ENCODE data around the gene MYO18A.
"Not testable (repeated sequence)": the region's sequence is repeated elsewhere in the genome, so short reads cannot be mapped to it uniquely, and the experiment has no call there.

MYO18A gene

DNA sequence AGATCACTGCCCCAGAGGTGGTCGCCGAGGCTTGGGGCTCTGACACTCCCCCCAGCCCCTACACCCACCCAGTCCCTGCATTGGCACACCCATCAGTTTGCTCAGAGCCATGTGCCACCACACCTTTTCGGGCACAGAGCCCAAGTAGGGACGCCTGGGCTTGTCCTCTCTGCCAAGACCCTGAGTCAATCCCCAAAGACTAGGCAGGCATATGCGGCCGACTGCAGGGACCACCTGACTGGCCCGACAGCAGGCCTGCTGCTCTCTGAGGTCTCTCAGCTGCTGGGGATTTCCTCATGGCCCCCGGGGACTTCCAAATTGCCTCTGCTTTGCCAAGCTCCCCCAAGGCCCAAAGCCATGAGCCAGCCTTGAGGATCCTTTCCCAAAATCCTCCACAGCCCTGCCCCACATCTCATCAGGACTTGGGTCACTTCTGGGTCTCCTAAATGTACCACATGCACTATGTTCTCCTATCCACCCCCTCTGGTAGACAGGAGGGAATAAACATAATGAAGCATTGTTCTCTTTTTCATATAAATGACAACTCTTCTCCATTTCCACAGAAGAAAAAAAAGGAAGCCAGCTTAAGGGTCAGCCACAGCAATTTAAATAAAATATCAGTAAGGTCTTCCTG is 30.6 kb downstream of the MYO18A start:
- no peak for DNase-seq (ENCODE audit: low spot score)

DNA sequence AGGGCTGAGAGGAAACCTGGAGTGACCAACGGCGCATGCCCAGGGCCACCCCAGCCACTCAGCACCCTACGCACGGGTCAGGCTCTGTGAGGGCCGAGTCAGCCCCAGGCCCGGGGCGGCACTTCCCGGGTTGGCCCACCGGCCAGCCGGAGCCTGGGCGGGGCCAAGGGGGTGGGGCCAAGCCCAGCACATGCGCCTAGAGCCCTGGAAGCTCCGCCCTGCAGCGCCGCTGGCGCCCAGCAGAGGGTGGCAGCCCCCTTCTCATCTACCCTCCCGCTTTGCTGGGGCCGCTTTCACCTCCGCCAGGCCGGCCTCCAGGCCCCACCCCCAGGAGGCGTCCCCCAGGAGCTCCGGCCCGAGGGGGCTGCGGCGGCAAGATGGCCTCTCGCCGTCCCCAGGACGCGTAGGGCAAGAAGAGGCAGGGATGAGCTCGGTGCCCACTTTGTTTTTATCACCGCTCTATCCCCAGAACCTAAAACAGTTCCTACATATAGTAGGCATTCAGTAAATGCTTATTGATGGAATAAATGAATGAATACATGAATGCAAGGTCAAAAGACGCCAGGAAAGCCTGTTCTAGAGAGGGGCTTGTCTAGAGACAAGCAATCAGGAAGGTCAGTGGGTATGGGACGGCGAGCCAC is 31.3 kb downstream of the MYO18A start:
- DNase-seq (ENCODE audit: low spot score): peak; percentile 92

DNA sequence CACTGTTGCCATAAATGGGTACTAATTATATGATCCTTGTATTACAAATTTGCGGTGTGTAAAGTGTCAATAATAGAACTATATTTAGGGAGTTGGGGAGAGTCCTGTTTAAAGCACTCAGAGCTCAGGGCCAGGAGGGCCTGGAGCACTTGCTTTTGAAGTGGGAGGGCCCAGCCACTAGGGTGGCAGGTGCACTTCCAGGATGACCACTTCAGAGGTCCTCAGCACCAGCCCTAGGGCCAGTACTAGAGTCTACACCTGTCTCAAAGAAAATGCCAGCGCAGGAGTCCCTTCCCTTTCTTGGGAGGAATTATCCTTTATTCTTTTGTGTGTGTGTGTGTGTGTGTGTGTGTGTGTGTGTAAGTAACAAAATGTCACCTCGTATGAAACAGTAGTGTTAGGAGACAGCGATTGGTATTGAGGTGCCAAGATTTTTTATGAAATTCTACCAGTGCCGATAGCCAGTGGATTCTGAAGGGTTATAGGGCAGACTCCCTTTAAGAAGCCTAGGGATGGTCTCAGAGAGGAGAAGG is 31.9 kb downstream of the MYO18A start:
- no peak for DNase-seq (ENCODE audit: low spot score)

DNA sequence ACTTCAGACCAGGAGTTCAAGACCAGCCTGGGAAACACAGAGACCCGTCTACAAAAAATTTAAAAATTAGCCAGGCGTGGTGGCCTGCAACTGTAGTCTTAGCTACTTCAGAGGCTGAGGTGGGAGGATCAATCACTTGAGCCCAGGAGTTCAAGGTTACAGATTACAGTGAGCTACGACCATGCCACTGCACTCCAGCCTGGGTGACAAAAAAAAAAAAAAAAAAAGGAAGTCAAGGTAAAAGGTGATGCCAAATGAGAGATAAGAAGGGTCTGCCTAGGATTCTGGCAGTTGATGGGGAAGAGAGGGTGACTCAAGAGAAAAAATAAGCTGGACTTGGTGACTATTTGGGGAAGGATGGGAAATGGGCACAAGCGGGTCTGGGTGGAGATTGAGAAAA is 32.5 kb downstream of the MYO18A start:
- DNase-seq (ENCODE audit: low spot score): no peak

DNA sequence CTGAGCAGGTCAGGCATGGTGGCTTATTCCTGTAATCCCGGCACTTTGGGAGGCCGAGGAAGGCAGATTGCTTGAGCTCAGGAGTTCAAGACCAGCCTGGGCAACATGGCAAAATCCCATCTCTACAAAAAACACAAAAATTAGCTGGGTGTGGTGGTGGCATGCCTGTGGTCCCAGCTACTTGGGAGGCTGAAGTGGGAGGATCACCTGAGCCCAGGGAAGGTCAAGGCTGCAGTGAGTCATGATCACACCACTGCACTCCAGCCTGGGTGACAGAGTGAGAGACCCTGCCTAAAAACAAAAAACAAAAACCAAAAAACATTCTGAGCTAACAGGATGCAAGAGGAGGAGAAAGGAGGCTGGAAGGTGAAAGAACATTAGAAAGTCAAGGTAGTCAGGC is 33.0 kb downstream of the MYO18A start:
- DNase-seq (ENCODE audit: low spot score): not testable (repeated sequence)

DNA sequence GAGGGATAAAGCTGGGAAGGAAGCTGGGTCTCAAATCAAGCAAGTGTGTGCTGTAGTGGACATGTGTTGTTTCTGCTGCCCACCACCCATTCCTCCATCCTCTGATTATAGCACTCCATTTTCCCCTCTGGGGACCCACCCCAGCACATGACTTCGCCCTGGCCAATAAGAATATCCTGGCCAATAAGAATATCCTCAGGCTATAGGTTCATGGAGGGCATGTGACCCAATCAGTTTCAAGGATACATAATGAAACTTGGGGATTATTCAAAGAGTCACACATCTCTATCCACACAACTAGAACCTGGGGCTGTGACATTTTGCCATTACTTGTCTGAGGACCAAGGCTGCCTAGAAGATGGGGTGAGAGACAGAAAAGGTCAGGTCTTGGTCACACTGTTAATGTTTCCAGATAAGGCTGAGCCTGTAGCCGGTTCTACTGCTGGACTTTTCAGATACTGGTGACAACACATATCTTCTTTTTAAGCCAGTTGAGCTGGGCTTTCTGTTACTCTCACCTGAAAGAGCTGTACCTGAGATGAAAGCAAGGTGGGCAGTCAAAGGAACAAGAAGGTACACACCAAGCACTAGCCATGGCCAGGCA is 33.7 kb downstream of the MYO18A start:
- no peak for DNase-seq (ENCODE audit: low spot score)

DNA sequence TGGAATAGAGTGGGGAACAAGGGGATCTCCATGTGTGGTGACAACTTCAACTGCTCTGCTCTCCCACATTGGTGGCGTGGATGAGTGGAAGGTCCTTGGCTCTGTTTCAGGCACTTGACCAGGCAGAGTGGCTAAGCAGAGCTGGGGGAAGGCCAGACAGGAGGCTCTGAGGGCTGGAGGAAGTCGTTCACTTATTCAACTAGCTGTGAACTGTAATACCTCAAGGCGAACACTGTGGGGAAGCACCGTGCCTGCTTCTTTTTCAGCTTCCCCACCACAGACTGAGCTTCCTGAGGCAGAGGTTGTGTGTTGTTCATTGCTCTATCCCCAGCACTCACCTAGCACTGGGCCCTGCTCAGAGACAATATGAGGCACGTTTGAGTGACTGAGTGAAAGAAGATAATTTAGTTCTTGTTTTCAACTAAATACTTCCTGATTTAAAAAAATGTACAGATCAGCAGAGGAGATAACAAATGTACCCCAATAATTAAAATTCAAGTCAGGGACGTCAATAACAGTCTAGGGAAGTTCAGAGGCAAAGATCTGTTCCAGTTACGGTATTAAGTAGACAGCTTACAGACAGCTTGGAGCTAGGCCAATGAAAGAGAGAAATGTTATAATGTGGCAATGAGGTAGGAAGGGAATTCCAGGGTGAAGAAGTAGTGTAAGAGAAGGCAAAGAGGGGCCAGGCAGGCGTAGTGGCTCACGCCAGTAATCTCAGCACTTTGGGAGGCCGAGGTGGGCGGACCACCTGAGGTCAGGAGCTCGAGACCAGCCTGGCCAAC is 34.7 kb downstream of the MYO18A start:
- peak; percentile 73 for DNase-seq (ENCODE audit: low spot score)

DNA sequence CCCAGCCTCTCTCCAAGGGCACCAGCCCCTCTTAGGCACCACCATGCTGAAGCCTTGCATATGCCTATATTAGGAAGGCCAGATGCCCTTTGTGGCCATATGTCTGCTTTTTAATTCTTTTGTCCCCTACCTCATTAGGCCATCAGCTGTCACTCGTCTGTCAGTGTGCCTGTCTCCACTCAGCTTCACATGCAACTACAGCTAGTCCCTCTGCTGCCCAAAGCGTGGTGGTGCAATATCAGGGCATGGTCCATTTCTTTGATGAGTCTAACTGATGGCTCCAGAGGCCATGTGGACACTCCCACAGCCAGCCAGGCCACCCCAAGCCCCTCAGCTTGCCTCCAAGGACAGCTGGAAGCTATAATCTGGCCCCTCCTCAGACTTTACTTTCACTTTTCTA is 36.3 kb downstream of the MYO18A start:
- no peak for DNase-seq (ENCODE audit: low spot score)

DNA sequence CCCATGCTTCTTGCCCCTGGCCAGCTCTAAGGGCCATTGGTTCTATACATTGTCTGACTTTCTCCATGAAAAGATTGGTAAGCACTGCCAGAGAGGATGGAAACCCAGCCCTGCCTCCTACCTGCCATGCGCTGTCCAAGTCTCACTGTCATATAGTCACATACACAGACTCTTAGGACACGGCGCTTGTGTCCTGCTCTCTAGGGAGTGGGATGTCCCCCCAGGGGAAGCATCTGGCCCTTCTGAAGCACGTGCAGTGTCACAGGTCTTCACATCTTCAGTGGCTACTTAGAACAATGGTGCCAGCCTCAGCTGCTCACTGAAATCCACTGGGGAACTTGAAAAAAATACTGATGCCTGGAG is 38.7 kb downstream of the MYO18A start:
- DNase-seq (ENCODE audit: low spot score): no peak

DNA sequence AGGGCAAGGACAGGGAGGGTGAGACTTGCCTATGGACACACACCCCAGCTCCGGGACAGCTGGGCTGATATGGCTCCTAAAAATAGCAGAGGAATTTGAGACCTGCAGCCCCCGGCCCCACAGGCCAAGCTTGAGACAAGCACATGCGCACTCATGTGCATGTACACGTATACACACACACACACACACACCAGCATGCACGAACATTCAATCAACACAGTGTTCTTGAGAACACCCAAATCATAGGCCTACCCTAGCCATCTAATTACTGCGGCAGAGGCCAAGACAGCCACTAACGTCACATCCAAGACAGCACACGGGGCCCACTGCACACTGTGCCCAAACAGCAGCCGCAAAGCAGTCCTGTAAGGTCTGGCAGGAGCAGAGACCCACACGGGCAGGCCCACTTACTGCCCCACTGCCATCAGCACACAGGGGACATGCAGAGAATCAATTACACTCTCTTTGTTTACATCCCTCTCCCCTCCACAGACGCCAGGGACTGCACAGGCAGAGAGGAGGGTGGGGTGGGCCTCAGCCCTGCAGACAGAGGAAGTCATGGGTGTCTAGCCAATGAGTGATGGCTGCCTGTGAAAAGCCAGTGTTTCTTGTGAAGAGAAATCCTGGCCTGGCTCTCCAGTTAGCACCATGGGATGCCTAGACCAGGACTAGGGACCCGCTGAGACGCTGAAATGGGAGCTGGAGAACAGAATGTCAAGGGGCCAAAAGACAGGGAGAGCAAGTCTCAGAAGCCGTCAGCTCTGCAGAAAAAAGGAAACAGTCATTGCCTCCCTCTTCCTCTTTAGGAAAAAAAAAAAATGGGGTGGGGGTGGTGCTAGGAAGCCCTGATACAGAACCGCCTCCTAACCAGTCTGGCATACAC is 39.3 kb downstream of the MYO18A start:
- DNase-seq (ENCODE audit: low spot score): no peak

DNA sequence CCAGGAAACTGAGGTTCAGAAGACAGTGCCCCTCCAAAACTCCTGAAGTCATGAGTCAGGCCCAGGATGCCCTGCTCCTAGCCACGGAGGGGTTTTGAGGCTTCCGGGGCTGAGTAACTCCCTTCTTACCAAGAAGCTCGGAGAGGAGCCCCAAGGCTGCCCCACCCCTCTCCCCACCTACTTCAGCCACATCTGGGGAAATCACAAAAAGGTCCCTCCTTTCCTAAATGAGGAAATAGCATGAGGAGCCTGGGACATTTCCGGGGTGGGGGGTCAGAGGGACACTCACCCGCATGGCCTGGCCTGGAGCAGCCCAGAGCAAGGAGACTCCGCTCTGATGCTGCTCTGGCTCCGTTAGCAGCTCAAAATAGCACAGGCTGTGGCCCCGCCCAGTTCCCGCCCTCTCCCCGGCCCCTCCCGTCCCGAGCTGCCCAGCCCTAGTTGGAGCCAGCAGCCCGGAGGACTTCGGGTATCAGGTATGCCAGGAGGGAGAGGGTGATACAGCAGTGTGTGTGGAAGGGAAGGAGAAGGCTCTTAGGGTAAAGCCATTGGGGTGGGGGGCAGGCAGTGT is 40.1 kb downstream of the MYO18A start:
- DNase-seq (ENCODE audit: low spot score): peak; percentile 83

DNA sequence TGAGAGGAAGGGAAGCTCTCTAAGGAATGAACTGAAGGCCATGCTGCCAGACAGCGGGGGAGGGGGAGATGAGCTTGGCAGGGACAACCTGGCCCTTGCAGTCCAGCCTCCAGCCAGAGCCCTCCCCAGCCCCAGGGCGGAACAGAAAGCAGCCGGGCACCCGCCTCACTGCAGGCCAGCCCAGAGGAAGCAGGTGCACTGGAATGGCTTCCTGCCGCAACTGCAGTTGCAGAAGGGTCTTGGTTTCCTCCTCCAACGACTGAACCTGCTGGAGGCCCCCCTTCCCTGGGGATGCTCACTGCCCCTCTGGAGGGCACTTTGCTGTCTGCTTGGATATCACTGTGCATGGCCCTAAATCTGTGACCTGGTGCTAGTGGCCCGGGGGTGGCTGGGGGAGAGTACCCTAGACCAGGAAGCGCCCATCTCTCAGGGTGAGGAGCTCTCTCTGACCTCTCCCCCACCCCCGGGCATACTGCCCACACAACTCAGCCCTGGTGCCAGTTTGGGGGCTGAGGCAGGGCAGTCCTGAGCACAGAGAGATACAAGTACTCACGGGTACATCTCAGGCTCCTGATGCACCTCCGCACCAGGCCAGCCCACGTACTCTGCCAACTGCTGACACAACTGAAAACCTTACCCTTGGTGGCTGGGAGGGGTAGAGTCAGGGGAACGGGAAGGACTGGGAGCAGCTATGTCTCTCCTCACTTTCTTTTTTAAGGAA is 41.1 kb downstream of the MYO18A start:
- no peak for DNase-seq (ENCODE audit: low spot score)

DNA sequence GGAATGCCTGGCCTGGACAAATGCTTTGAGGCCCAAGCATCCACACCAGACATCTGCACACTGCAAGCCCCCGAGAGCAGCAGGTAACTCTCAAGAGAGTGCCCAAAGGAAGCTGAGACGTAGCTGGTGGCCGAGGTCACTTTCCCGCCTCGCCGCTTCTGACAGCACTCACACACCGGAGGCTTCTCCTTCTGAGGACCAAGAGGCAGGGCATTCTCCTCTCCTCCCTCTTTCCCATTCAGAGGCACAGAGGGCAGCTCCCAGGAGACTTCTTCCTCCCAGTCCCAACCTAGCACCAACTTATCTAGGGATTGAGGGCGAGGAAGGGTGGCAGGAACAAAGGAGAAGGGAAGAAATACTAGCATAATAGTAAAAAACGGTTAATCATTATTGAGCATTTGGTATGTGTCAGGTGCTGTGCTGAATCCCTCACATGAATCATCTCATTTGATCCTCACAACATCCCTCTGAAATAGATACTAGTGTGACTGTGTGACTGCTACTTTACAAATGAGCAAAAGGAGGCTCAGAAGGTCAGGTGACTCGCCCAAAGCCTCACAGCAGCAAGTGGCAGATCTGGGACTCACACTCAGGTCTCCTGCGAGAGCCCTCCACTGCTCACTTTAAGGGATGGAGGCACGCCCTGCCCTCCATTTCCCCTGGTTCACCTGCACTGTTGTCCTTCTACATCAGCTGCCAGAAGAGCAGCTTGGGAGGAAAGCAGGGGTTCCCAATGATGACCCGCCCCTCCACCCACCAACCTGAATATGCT is 41.8 kb downstream of the MYO18A start:
- DNase-seq (ENCODE audit: low spot score): no peak

DNA sequence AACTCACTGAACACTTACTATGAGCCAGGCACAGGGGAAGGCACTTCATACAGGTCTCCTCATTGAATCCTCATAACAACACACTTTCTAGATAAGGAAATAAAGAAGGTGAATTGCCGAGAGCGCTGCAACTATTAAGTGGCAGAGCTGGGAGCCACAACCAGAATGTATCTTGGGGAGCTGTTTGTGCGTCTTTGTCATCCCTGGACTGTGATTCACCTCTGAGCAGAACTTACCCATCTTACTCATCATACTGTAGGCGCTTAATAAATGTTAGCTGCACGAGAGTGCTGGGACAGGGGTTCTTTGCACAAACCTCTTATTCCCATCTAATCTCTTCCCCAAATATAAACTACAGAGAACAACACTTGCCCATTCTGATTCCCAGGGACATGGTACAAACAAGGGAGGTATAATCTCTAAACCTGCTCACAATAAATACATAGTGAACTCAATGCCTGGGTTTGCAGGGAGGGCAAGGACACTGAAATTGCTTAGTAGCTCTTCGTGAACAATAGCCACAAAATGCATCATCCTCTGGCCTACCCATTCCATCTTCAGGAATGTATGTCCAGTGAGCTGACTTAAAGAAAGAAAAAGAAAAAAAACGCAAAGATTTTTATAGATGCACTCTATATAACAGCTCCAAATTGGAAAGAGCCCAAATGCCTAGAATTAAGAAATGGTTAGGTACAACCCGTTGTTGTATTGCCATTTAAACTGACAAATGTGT is 43.0 kb downstream of the MYO18A start:
- no peak for DNase-seq (ENCODE audit: low spot score)

DNA sequence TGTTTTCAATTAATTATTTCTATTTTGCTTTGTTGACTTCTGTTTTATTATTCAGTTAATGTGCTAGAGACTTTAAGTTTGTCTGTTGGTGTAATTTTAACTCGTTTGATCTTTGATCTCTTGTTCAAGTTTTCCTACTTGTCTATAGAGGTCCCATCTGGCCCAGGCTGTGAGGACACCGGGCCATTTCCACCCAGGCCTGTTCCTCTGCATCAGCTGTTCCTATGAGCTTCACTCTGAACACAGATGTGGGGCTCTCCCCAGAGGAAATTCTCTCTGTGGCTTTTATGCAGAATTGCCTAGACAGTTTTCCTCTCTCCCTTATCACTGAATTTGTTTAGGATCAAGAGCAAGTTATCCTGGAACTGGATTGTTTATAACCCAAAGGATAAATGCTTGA is 44.7 kb downstream of the MYO18A start:
- DNase-seq (ENCODE audit: low spot score): no peak

DNA sequence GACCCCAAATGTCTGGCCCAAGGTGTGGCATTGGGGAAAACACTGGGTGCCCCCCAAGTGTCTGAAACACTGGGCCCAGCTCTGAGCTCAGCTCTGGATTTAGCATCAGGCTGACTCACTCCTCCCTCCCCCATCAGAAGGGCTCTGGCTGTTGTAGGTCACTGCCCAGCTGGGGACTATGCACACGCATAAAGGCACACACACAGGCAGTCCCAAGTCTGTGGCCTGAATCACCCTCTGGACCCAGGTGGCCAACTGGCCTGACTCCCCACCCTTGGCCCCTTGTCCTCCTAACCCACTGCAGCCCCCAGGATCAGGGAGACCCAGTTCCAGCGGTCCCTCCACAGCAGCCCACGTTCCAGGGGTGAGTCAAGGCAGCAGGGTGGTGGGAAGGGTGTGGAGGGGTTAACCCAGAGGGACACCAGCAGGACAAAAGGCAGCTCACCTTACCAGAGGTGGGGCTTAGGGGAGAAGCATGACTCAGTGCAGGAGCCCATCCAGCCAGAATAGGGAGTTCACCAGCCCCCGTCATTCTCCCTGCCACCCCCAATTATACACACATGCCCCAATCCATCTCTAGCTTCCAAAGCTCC is 47.0 kb downstream of the MYO18A start:
- DNase-seq (ENCODE audit: low spot score): peak; percentile 78

DNA sequence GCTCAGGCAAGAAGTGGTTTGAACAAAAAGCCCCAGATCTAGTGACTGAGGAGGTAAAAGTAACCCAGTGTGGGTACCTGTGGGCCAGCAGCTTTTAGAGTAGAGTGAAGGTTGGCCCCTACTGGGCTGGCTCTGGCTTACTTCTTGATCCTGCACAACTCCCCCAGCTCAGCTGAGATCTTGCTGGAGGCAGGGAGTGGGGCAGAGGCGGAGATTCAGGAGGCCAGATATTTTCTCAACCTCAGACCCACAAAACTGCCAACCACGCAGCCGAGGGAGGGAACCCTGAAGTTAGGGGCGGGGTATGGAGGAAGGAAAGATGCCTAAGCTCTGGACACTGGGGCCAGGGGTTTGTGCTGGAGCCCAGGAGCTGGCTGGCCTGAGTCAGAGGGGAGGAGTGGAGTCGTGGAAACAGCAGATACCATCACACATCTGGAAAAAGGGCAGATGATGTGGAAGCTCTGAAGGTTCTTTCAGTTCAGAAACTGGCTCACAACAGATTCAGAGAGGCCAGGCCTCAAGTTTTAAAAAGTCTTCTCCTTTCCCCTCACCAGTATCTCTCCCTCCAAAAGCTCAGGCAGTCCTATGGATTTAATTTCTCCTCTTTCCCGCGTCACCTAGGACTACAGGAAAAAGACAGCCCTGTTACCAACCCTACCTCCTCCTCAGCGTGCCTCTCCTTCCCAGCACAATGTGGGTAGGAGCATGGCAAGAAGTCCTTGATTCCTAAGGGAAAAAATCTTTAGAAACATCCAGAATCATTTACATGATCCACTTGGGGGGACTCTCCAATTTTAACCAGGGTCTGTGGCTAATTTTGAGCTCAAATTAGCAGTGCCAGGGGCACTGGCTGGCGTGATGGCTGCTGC is 48.1 kb downstream of the MYO18A start:
- peak; percentile 71 for DNase-seq (ENCODE audit: low spot score)

DNA sequence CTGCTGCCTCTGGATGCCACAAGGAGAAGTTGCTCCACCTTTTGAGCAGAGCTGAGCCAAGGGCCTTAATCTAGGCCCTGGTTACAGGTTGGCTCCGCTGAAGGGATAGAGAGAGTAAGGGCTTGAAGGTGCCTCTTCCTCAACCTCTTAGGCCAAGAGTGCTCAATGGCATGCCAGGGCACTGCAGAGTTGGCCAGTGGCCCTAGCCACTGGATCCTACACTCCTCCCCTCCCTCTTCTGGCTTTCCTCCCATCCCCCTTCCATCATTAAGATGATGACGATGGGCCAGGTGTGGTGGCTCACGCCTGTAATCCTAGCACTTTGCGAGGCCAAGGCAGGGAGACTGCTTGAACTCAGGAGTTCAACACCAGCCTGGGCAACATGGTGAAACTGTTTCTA is 50.5 kb downstream of the MYO18A start:
- no peak for DNase-seq (ENCODE audit: low spot score)

Data from hepatic stellate cell (primary cell).